ENCODE results near the gene STAC. TPM values are rescaled to one million over a fixed set of nuclear protein-coding genes. Genes with fewer than 3 reads are reported as not detected.

Gene STAC
- total RNA-seq, 1 donor from 2014 or later, result 7.1 TPM

DNA sequence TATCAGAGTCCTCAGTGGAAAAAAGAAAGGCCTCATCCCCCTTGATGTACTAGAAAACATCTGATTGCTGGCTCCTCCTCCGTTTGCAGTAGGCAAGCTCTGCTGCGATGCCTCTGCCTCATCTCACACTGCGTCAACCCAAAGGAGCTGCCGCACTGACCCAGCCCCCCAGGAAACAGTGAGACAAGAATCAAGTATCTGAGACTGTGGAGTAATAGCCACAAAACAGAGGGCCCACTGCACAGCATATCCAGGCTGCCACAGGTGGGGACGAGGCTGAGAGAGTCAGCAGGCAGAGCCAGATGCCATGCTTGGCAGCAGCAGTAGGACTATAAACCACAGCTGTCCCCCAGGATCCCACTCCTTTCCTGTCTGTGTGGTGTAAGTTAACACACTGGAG lies 165.9 kb downstream of the STAC start:
- no peak for FAIRE-seq
- H3K27me3 Mint-ChIP-seq (ENCODE audit: low read depth, unreplicated experiment), result peaks cover 2% of the 10 kb centered on the region

DNA sequence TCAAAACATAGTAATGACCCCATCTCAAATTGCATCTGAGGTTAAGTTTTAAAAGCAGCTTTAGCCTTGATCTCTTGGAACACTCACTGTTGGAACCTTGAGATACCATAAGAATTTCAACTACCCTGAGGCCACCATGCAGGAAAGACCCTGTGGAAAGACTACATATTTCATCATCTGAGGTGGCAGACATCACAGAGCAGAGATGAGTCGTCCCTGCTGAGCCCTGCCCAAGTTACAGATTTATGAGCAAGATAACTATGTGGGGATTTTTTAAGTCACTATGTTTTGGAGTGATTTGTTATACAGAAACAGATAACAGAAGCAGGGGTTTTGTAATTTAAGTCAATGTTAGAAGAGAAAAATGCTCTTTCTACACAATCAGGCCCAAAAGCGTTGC lies 168.4 kb downstream of the STAC start:
- Mint-ChIP-seq H3K27ac (ENCODE audit: unreplicated experiment) (no peak overlapping the region), H3K27me3 (ENCODE audit: low read depth, unreplicated experiment) (no peaks in the 10 kb centered on the region)
- FAIRE-seq, result no peak

More for the DNA sequence above, 165.9 kb downstream of the STAC start:
- no peaks in the 10 kb centered on the region for H4K20me1 ChIP-seq (ENCODE audit: insufficient read depth, low read length)
- no peak for DNase-seq (ENCODE audit: low read depth)
- H3K27me3 ChIP-seq (ENCODE audit: insufficient read depth, low read length), result no peaks in the 10 kb centered on the region
- no peak overlapping the region for H2AFZ ChIP-seq (ENCODE audit: low read depth, low read length)
- no peaks in the 10 kb centered on the region for H3K79me2 ChIP-seq (ENCODE audit: insufficient read depth, low read length)
- no peak overlapping the region for H3K4me2 ChIP-seq (ENCODE audit: low read length)
- no peak overlapping the region for H3K27ac ChIP-seq (ENCODE audit: low read depth, low read length)
- peaks cover 9% of the 10 kb centered on the region for H3K4me1 Mint-ChIP-seq (ENCODE audit: low read depth, unreplicated experiment)
- H3K9me3 ChIP-seq (ENCODE audit: insufficient read depth, low read depth, low read length), result peaks cover 5% of the 10 kb centered on the region
- H3K9ac ChIP-seq (ENCODE audit: low read length), result no peak overlapping the region
- H3K9me3 Mint-ChIP-seq (ENCODE audit: unreplicated experiment), result peaks cover 7% of the 10 kb centered on the region
- H3K36me3 ChIP-seq (ENCODE audit: insufficient read depth, low read length), result no peaks in the 10 kb centered on the region
- no peaks in the 10 kb centered on the region for H3K4me1 ChIP-seq (ENCODE audit: insufficient read depth, low read length)
- TF ChIP-seq, protein P1, sequence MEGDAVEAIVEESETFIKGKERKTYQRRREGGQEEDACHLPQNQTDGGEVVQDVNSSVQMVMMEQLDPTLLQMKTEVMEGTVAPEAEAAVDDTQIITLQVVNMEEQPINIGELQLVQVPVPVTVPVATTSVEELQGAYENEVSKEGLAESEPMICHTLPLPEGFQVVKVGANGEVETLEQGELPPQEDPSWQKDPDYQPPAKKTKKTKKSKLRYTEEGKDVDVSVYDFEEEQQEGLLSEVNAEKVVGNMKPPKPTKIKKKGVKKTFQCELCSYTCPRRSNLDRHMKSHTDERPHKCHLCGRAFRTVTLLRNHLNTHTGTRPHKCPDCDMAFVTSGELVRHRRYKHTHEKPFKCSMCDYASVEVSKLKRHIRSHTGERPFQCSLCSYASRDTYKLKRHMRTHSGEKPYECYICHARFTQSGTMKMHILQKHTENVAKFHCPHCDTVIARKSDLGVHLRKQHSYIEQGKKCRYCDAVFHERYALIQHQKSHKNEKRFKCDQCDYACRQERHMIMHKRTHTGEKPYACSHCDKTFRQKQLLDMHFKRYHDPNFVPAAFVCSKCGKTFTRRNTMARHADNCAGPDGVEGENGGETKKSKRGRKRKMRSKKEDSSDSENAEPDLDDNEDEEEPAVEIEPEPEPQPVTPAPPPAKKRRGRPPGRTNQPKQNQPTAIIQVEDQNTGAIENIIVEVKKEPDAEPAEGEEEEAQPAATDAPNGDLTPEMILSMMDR (IDR thresholded peaks at IDR 0.05; ENCODE audit: insufficient read depth, low read depth, low read length), result no peak
- no peak for TF ChIP-seq EZH2 (IDR thresholded peaks at IDR 0.05; ENCODE audit: insufficient read depth, low read length)
- no peak overlapping the region for H3K27ac Mint-ChIP-seq (ENCODE audit: unreplicated experiment)
- H3K4me3 Mint-ChIP-seq (ENCODE audit: unreplicated experiment), result no peak overlapping the region
- H3K4me3 ChIP-seq (ENCODE audit: insufficient read depth, low read depth, low read length), result no peak overlapping the region
- H3K36me3 Mint-ChIP-seq (ENCODE audit: low read depth, unreplicated experiment), result peaks cover 6% of the 10 kb centered on the region

More for the DNA sequence above, 168.4 kb downstream of the STAC start:
- Histone ChIP-seq H3K4me2 (ENCODE audit: low read length) (no peak overlapping the region), H3K79me2 (ENCODE audit: insufficient read depth, low read length) (no peaks in the 10 kb centered on the region), H2AFZ (ENCODE audit: low read depth, low read length) (no peak overlapping the region), H3K9ac (ENCODE audit: low read length) (no peak overlapping the region), H3K4me1 (ENCODE audit: insufficient read depth, low read length) (no peaks in the 10 kb centered on the region), H4K20me1 (ENCODE audit: insufficient read depth, low read length) (no peaks in the 10 kb centered on the region), H3K36me3 (ENCODE audit: insufficient read depth, low read length) (no peaks in the 10 kb centered on the region), H3K27ac (ENCODE audit: low read depth, low read length) (no peak overlapping the region), H3K4me3 (ENCODE audit: insufficient read depth, low read depth, low read length) (no peak overlapping the region), H3K27me3 (ENCODE audit: insufficient read depth, low read length) (no peaks in the 10 kb centered on the region), H3K9me3 (ENCODE audit: insufficient read depth, low read depth, low read length) (peaks cover 5% of the 10 kb centered on the region)
- Mint-ChIP-seq H3K4me3 (ENCODE audit: unreplicated experiment) (no peak overlapping the region), H3K36me3 (ENCODE audit: low read depth, unreplicated experiment) (peaks cover 6% of the 10 kb centered on the region), H3K4me1 (ENCODE audit: low read depth, unreplicated experiment) (peaks cover 4% of the 10 kb centered on the region), H3K9me3 (ENCODE audit: unreplicated experiment) (peaks cover 7% of the 10 kb centered on the region)
- no peak for DNase-seq (ENCODE audit: low read depth)
- TF ChIP-seq, protein P1 (IDR thresholded peaks at IDR 0.05; ENCODE audit: insufficient read depth, low read depth, low read length), result no peak
- TF ChIP-seq EZH2 (IDR thresholded peaks at IDR 0.05; ENCODE audit: insufficient read depth, low read length), result no peak
